Measurements from ENCODE around the gene MARK1. TPM values are rescaled to one million over a fixed set of nuclear protein-coding genes. Genes with fewer than 3 reads are reported as not detected.
A peak's percentile ranks its signal among the peaks of the same experiment; 100 is the strongest.
"Not testable (repeated sequence)": the region's sequence is repeated elsewhere in the genome, so short reads cannot be mapped to it uniquely, and the experiment has no call there.

The MARK1 gene
- total RNA-seq, 3 donors from 2014 or later: 1.4 to 11.2 (median 1.8) TPM

- Histone ChIP-seq H3K9me3 (no peaks in the 10 kb centered on the region), H3K4me1 (ENCODE audit: low read depth) (no peaks in the 10 kb centered on the region), H3K36me3 (ENCODE audit: low read depth) (no peaks in the 10 kb centered on the region), H3K4me3 (no peak overlapping the region)
- TF ChIP-seq CTCF (IDR thresholded peaks at IDR 0.05): no peak
- no peak for ATAC-seq
- no peak for DNase-seq
- intact Hi-C loops (cut with DNase I, micrococcal nuclease): no loop called here
Observed at GRCh38 chr1:220673921-220674320, 146.0 kb downstream of the MARK1 start.

- no peaks in the 10 kb centered on the region for H3K4me1 ChIP-seq (ENCODE audit: low read depth)
- TF ChIP-seq CTCF (IDR thresholded peaks at IDR 0.05): no peak
- intact Hi-C loops (cut with DNase I, micrococcal nuclease): no loop called here
- no peaks in the 10 kb centered on the region for H3K36me3 ChIP-seq (ENCODE audit: low read depth)
- no peak overlapping the region for H3K4me3 ChIP-seq
- H3K9me3 ChIP-seq: no peaks in the 10 kb centered on the region
- ATAC-seq: no peak
- DNase-seq: no peak
Observed at GRCh38 chr1:220677251-220677650, 149.3 kb downstream of the MARK1 start.

- H3K9me3 ChIP-seq: no peaks in the 10 kb centered on the region
- peak; percentile 77 for ATAC-seq
- no peaks in the 10 kb centered on the region for H3K4me1 ChIP-seq (ENCODE audit: low read depth)
- TF ChIP-seq CTCF (IDR thresholded peaks at IDR 0.05): peak; percentile 59
- H3K4me3 ChIP-seq: no peak overlapping the region
- peak in 1 of 3 donors; percentile 30 for DNase-seq
- no peaks in the 10 kb centered on the region for H3K36me3 ChIP-seq (ENCODE audit: low read depth)
- intact Hi-C loops (cut with DNase I, micrococcal nuclease): no loop called here
Observed at GRCh38 chr1:220680085-220680687, 152.2 kb downstream of the MARK1 start.

- no peak for DNase-seq
- TF ChIP-seq CTCF (IDR thresholded peaks at IDR 0.05): no peak
- intact Hi-C loops (cut with DNase I, micrococcal nuclease): no loop called here
- no peaks in the 10 kb centered on the region for H3K36me3 ChIP-seq (ENCODE audit: low read depth)
- no peaks in the 10 kb centered on the region for H3K4me1 ChIP-seq (ENCODE audit: low read depth)
- H3K4me3 ChIP-seq: no peak overlapping the region
- peak; percentile 19 for ATAC-seq
- no peaks in the 10 kb centered on the region for H3K9me3 ChIP-seq
Observed at GRCh38 chr1:220681220-220681880, 153.4 kb downstream of the MARK1 start.

GRCh38 chr1:220682901-220683576 lies 155.1 kb downstream of the MARK1 start:
- DNase-seq: no peak
- Histone ChIP-seq H3K4me1 (ENCODE audit: low read depth) (no peaks in the 10 kb centered on the region), H3K36me3 (ENCODE audit: low read depth) (no peaks in the 10 kb centered on the region), H3K9me3 (no peaks in the 10 kb centered on the region), H3K4me3 (no peak overlapping the region)
- ATAC-seq: no peak
- no peak for TF ChIP-seq CTCF (IDR thresholded peaks at IDR 0.05)
- intact Hi-C loops (cut with DNase I, micrococcal nuclease): no loop called here

- H3K9me3 ChIP-seq; intact Hi-C loops (cut with DNase I, micrococcal nuclease); H3K36me3 ChIP-seq (ENCODE audit: low read depth); H3K4me3 ChIP-seq; DNase-seq; ATAC-seq; H3K4me1 ChIP-seq (ENCODE audit: low read depth): not testable (repeated sequence)
Observed at GRCh38 chr1:220683716-220684115, 155.8 kb downstream of the MARK1 start.
